B cell (primary cell): Measurements from ENCODE around the gene CACNG6.

ENCODE experiments used
- CTCF ChIP-seq: fragments of 200-600 bp; IDR thresholded peaks from one replicate; pipeline ENCODE4 v1.8.0; 2022; ENCODE audit warnings: antibody characterized with exemption, mild to moderate bottlenecking
- EZH2 ChIP-seq: IDR thresholded peaks from 2 replicates; pipeline ENCODE4 v1.6.1; 2012; ENCODE audit warnings: borderline replicate concordance, low read depth, mild to moderate bottlenecking, moderate library complexity, low read length; ENCODE audit not compliant: insufficient read depth, poor library complexity, severe bottlenecking

- no peak for TF ChIP-seq CTCF
- TF ChIP-seq EZH2 = no peak
Measured at GRCh38 chr19:54013866-54014265, 22.4 kb downstream of the CACNG6 start.
